HFFc6 (cell line): ENCODE data around the gene ZNF101. TPM values are rescaled to one million over a fixed set of nuclear protein-coding genes. Genes with fewer than 3 reads are reported as not detected.

Experiments used
- DNase-seq: peaks from one replicate; pipeline ENCODE4 v3.0.0-alpha.2; 2018
- H3K27ac Mint-ChIP-seq: 2 replicates; pipeline ENCODE4 v1.8.0; 2020; ENCODE audit warnings: mild to moderate bottlenecking, mixed read lengths
- H3K27me3 Mint-ChIP-seq: 2 replicates; pipeline ENCODE4 v1.8.0; 2021; ENCODE audit warnings: mild to moderate bottlenecking, moderate library complexity, mixed read lengths; ENCODE audit not compliant: insufficient read depth
- H3K36me3 Mint-ChIP-seq: 2 replicates; pipeline ENCODE4 v1.8.0; 2021; ENCODE audit warnings: low read depth, mixed read lengths
- H3K4me1 Mint-ChIP-seq: 2 replicates; pipeline ENCODE4 v1.8.0; 2020; ENCODE audit warnings: low read depth, mixed read lengths
- H3K4me3 Mint-ChIP-seq: 2 replicates; pipeline ENCODE4 v1.8.0; 2020; ENCODE audit warnings: mild to moderate bottlenecking, moderate library complexity, mixed read lengths
- H3K9me3 Mint-ChIP-seq: 2 replicates; pipeline ENCODE4 v1.8.0; 2020; ENCODE audit warnings: mild to moderate bottlenecking, mixed read lengths
- total RNA-seq, 6 experiments: library from RNA; stranded (reverse); fragmentation: NEBNext Ultra II Directional; extraction: Animal tissue kit (Norgen Biotek cat#: 25700); gene quantifications; 2 replicates in 1 of 6; 3 replicates in 5 of 6; pipeline ENCODE4 v1.2.3, GENCODE V29; 2021
- TF ChIP-seq, protein P1 (sequence below): fragments of 200-600 bp; sonication (generic); IDR thresholded peaks from 2 replicates; pipeline ENCODE4 v1.5.0; 2021; ENCODE audit warnings: antibody characterized with exemption, mild to moderate bottlenecking

The ZNF101 gene
- total RNA-seq, 6 experiments from 2014 or later: 6.8 to 8.5 (median 7.2) TPM

- Mint-ChIP-seq H3K36me3 (no peaks in the 10 kb centered on the region), H3K27me3 (peaks cover 11% of the 10 kb centered on the region), H3K4me3 (no peak overlapping the region), H3K4me1 (peaks cover 6% of the 10 kb centered on the region), H3K9me3 (no peaks in the 10 kb centered on the region), H3K27ac (no peak overlapping the region)
- TF ChIP-seq, protein P1, sequence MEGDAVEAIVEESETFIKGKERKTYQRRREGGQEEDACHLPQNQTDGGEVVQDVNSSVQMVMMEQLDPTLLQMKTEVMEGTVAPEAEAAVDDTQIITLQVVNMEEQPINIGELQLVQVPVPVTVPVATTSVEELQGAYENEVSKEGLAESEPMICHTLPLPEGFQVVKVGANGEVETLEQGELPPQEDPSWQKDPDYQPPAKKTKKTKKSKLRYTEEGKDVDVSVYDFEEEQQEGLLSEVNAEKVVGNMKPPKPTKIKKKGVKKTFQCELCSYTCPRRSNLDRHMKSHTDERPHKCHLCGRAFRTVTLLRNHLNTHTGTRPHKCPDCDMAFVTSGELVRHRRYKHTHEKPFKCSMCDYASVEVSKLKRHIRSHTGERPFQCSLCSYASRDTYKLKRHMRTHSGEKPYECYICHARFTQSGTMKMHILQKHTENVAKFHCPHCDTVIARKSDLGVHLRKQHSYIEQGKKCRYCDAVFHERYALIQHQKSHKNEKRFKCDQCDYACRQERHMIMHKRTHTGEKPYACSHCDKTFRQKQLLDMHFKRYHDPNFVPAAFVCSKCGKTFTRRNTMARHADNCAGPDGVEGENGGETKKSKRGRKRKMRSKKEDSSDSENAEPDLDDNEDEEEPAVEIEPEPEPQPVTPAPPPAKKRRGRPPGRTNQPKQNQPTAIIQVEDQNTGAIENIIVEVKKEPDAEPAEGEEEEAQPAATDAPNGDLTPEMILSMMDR: no peak
- no peak for DNase-seq
Observed at GRCh38 chr19:19626516-19627472, 41.8 kb upstream of the ZNF101 start.

- H3K4me1 Mint-ChIP-seq: peaks cover 6% of the 10 kb centered on the region
- H3K4me3 Mint-ChIP-seq: peak within 1 kb of the TSS; percentile 64
- H3K27me3 Mint-ChIP-seq: peaks cover 11% of the 10 kb centered on the region
- H3K27ac Mint-ChIP-seq: no peak within 1 kb of the TSS
- no peaks in the 10 kb centered on the region for H3K9me3 Mint-ChIP-seq
- TF ChIP-seq, protein P1: no peak; the same call in 1 of the 2 replicates
- no peak for DNase-seq
- H3K36me3 Mint-ChIP-seq: peaks cover 3% of the 10 kb centered on the region
Observed at GRCh38 chr19:19627621-19628500, 40.8 kb upstream of the ZNF101 start, which contains the start of gene LPAR2. TSS of gene LPAR2 (minus strand) at chr19:19628220. CDS start at chr19:19627275, 945 bp downstream.

- Mint-ChIP-seq H3K4me3 (no peak overlapping the region; the same call in 1 of the 2 replicates), H3K36me3 (peaks cover 11% of the 10 kb centered on the region)
- no peak for DNase-seq
Observed at GRCh38 chr19:19628501-19629134, 40.0 kb upstream of the ZNF101 start.

GRCh38 chr19:19630062-19630414, 38.6 kb upstream of the ZNF101 start:
- Mint-ChIP-seq H3K36me3 (peaks cover 20% of the 10 kb centered on the region), H3K4me1 (peaks cover 6% of the 10 kb centered on the region), H3K4me3 (no peak overlapping the region), H3K27ac (no peak overlapping the region), H3K27me3 (peaks cover 11% of the 10 kb centered on the region), H3K9me3 (no peaks in the 10 kb centered on the region)
- no peak for DNase-seq
- TF ChIP-seq, protein P1: no peak

More at GRCh38 chr19:19628501-19629134, 40.0 kb upstream of the ZNF101 start:
- peaks cover 11% of the 10 kb centered on the region for H3K27me3 Mint-ChIP-seq
- no peaks in the 10 kb centered on the region for H3K9me3 Mint-ChIP-seq
- peaks cover 6% of the 10 kb centered on the region for H3K4me1 Mint-ChIP-seq
- TF ChIP-seq, protein P1: no peak
- H3K27ac Mint-ChIP-seq: no peak overlapping the region

DNA sequence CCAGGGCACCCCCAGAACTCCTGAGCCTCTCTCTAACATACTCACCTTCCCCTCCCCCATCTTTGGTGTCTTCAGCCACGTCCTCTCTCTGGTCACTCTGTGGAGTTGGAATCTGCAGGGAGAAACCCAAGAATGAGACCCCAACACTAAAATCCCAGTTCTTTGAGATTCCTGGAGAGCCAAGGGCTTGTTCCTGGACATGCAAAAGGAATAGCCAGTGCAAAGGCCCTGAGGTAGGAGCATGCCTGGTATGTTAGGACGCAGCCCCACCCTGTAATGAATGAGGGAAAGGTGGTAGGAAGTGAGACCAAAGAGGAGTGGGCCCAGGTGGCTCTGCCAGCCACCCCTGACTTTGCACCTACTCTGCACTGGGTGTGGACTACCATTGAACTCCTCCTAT, 38.2 kb upstream of the ZNF101 start:
- H3K27me3 Mint-ChIP-seq: peaks cover 11% of the 10 kb centered on the region
- H3K36me3 Mint-ChIP-seq: peaks cover 22% of the 10 kb centered on the region
- peaks cover 6% of the 10 kb centered on the region for H3K4me1 Mint-ChIP-seq
- no peak for DNase-seq
- TF ChIP-seq, protein P1: no peak
- H3K4me3 Mint-ChIP-seq: no peak overlapping the region
- no peaks in the 10 kb centered on the region for H3K9me3 Mint-ChIP-seq
- H3K27ac Mint-ChIP-seq: no peak overlapping the region
